Astrocyte of the spinal cord (primary cell): Measurements from ENCODE around the gene FGF11.
A peak's percentile ranks its signal among the peaks of the same experiment; 100 is the strongest.

Experiments
- DNase-seq: peaks from one replicate; pipeline ENCODE4 v3.0.0; 2011; ENCODE audit warnings: low read depth, low spot score
- H3K4me3 ChIP-seq: 2 replicates; pipeline ENCODE4 v1.5.1; 2011; ENCODE audit warnings: low read depth, mild to moderate bottlenecking, low read length, moderate library complexity
- CTCF ChIP-seq: IDR thresholded peaks from 2 replicates; pipeline ENCODE4 v1.5.1; 2012; ENCODE audit warnings: low read depth, mild to moderate bottlenecking, low read length, inconsistent platforms
- in situ Hi-C: cut with HindIII; loops from 2 replicates; pipeline ENCODE4 v1.10.0; 2017; ENCODE audit warnings: low sequenced_read_pairs

The FGF11 gene

DNA sequence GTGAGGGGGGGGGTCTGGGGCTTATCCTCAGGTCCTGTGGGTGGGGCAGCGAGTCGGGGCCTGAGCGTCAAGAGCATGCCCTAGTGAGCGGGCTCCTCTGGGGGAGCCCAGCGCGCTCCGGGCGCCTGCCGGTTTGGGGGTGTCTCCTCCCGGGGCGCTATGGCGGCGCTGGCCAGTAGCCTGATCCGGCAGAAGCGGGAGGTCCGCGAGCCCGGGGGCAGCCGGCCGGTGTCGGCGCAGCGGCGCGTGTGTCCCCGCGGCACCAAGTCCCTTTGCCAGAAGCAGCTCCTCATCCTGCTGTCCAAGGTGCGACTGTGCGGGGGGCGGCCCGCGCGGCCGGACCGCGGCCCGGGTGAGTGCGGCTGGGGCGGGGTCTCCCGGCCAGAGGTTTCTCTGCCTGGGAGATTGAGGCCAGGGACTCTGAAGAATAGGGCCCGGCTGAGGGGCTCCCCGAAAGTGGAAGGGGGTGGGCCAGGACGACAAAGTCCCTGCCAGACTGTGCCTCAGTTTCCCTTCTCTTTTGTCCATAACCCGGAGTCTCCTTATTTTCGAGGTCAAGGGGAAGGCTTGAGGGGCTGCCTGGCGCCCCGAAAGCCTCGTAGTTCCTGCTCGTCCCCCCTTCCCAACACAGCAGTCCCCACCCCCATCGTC, at the start of gene FGF11:
Gene FGF11 (plus strand): TSS at position 51 of the 651 bp plus-strand sequence. CDS start 109 bp downstream, at position 160.
- no peak for DNase-seq
- peak within 1 kb of the TSS; percentile 39 for H3K4me3 ChIP-seq
- in situ Hi-C loops, result no loop called here
- TF ChIP-seq CTCF, result no peak

DNA sequence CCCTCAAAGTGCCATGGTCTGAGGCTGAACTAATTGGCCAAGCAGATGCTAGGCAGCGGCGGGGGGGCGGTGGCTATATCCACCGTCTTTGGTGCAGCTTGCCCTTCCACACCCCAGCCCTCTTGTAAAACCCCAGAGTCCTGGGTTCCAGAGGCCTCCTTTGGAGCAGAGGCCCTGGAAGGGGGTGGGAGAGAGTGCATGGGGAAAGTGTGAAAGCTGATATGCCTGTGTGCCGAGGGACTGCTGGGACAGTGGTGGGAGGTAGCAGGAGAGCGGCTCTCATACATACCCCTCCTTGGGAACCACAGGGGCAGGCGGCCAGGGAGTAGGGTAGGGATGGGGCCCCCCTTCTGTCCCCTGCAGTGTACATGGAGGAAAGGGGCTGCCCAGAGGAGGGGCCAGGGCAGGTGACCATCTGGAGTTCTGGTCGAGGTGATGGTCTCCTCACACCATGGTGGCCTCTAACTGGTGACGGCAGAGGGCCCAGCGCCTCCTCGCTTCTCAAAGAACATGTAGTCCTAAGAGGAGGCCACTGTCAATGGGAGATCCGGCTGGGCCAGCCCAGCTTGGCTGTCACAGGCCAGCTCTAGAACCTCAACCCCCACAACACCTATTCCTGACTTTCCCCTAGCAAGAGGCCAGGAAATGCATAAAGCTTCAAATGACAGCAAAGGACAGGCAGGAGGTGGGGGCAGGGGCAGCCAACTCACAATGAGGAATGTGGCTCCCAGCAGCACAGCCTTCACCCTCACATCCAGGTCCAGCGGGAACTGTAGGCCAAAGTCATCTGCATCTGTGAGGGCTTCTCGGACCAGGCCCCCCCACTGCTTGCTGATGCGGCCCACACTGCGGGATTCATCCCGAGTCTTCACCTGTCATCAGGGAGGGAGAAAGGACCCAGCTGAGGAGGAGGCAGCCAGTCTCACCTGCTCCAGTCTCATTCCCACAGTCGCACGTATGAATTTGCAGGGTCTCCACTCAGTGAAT, 49.1 kb upstream of the FGF11 start:
- no peak for DNase-seq
- TF ChIP-seq CTCF, result no peak
- in situ Hi-C loops, result no loop called here
- no peak overlapping the region for H3K4me3 ChIP-seq

DNA sequence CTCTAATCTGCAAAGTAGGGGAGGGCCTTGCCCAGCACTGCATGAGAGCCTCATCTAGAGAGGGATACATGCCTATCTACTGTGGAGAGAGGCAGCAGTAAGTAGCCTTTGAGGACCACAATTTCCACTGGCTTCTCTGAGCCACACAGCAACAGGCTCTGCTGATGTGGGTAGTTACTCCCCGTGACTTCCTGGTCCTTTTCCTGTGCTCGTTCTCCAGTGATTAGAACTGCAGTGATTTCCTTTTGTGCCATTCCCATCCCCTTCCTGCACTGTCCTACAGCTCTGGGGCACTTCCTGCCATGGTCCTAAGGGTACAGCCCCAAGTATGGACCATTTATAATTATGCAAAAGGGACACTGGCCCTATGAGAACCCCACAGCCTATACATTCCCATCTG, 48.0 kb upstream of the FGF11 start:
- in situ Hi-C loops, result no loop called here
- no peak for TF ChIP-seq CTCF
- DNase-seq, result no peak
- H3K4me3 ChIP-seq, result no peak overlapping the region

DNA sequence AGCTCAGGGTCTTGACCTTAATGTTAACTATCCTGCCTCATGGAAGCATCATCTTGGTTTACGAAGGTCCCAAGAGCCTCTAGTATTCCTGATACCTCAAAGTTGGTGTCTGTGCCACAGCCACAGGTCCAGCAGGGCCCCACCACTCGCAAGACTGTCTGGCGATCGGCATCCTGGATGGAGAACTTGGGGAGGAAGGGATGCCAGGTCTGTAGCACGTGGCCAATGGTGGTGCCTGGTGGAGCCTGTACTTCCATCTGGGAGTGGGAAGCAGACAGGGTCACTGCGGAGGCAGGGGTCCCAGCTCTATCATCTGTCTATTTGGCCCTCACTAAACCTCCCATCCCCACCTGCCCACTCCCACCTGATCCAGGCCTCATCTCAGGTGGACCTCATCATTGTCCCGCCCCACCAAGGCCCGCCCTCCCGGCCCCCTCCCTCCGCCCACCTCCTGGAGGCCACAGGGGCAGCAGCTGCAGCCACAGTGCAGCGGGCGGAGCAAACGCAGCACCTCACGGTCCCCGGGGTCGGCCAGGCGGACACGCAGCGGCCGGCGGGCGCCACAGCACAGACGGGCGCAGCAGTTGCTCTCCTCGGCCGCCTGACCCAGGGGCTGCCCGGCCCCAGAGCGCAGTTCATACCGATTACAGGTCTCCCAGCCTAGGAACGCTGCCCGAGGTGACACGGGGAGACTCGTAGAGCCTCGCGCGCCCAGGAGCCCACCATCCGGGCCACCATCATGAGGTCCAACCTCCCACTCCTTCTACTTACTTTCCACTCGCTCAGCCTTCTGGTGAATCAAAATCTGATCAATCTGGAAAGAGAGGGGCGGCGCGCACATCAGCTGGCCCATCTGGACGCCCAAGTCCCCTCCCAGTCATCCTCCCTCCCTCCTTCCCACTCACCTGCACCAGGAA, 46.4 kb upstream of the FGF11 start:
- no peak for TF ChIP-seq CTCF
- in situ Hi-C loops, result no loop called here
- peak overlapping the region; percentile 90 for H3K4me3 ChIP-seq
- no peak for DNase-seq

DNA sequence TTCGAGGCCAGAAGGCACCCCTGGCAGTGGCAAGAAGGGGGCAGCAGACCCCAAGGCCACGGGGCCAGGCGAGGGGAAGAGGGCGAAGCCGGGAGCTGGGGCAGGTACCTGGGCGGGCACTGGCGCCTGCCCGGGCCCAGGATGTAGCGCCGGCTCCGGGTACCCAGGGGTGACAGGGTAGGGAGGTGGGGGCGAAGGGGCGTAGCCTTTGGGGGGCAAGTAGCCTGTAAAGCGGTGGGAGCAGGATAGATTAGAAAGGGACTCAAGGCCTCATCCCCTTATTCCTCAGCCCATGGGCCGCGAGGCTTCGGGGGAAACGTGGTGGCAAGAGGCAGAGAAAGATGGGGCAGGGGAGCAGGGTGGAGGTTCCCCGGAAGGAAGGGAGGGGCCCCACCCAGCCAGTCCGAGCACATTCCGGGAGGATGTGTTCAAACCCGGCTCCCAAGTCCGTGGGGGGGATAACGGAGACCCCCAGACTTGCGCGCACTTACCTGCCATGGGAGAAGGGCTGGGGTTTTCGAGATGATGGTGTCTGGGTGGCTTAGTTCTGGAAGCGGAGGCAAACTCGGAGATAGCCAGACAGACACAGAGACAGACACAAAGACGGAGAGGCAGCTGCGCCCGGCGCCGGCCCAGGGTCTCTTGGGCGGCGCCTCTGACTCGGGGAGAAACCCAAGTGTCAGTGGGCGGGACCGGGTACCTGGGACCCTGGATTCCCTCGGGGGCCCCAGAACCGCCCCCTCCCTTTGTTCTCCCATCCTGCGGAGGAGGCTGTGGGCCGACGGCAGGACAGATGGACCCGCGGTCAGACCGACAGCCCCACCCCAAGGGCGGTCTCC, 45.5 kb upstream of the FGF11 start:
- peak; percentile 27 for TF ChIP-seq CTCF
- in situ Hi-C loops, result no loop called here
- DNase-seq, result no peak

More for the DNA sequence above, 45.5 kb upstream of the FGF11 start:
- peak overlapping the region; percentile 90 for H3K4me3 ChIP-seq
